Mesendoderm (in vitro differentiated cells): ENCODE measurements around the gene CXADR.
"Not testable (repeated sequence)": the region's sequence is repeated elsewhere in the genome, so short reads cannot be mapped to it uniquely, and the experiment has no call there.

Experiments
- DNase-seq: peaks from one replicate; pipeline ENCODE4 v3.0.0; 2013
- H2AK5ac ChIP-seq: 2 replicates; pipeline ENCODE4 v1.6.1; 2013; ENCODE audit warnings: low read length, inconsistent platforms
- H2BK120ac ChIP-seq: 2 replicates; pipeline ENCODE4 v1.6.1; 2013; ENCODE audit warnings: low read depth, mild to moderate bottlenecking, low read length, moderate library complexity, mixed read lengths
- H2BK15ac ChIP-seq: replicated peaks from 2 replicates; pipeline ENCODE4 v1.6.1; 2013; ENCODE audit warnings: low read depth, mild to moderate bottlenecking, moderate library complexity
- H2BK5ac ChIP-seq: 2 replicates; pipeline ENCODE4 v1.6.1; 2013; ENCODE audit warnings: low read length, inconsistent platforms
- H3K18ac ChIP-seq: 2 replicates; pipeline ENCODE4 v1.6.1; 2013; ENCODE audit warnings: mild to moderate bottlenecking, low read length, mixed read lengths
- H3K23ac ChIP-seq: one replicate; pipeline ENCODE4 v1.6.1; 2013; ENCODE audit warnings: low read length
- H3K27ac ChIP-seq: 2 replicates; pipeline ENCODE4 v1.5.1; 2013; ENCODE audit warnings: low read depth, mild to moderate bottlenecking, inconsistent platforms, low read length, moderate library complexity
- H3K27me3 ChIP-seq: 2 replicates; pipeline ENCODE4 v1.6.1; 2013; ENCODE audit warnings: low read length, control low read depth, mild to moderate bottlenecking, inconsistent platforms; ENCODE audit not compliant: insufficient read depth, poor library complexity
- H3K36me3 ChIP-seq: 2 replicates; pipeline ENCODE4 v1.6.1; 2013; ENCODE audit warnings: low read length, inconsistent platforms; ENCODE audit not compliant: control insufficient read depth, insufficient read depth
- H3K4ac ChIP-seq: one replicate; pipeline ENCODE4 v1.6.1; 2013; ENCODE audit warnings: low read depth, mild to moderate bottlenecking, low read length, moderate library complexity
- H3K4me1 ChIP-seq: 2 replicates; pipeline ENCODE4 v1.6.1; 2013; ENCODE audit warnings: low read depth, low read length, inconsistent platforms; ENCODE audit not compliant: control insufficient read depth
- H3K4me2 ChIP-seq: 2 replicates; pipeline ENCODE4 v1.6.1; 2013; ENCODE audit warnings: low read length
- H3K4me3 ChIP-seq: 2 replicates; pipeline ENCODE4 v1.5.1; 2013; ENCODE audit warnings: mild to moderate bottlenecking, low read length
- H3K56ac ChIP-seq: one replicate; pipeline ENCODE4 v1.6.1; 2013; ENCODE audit warnings: low read length
- H3K79me1 ChIP-seq: 2 replicates; pipeline ENCODE4 v1.6.1; 2013; ENCODE audit warnings: low read length, inconsistent platforms
- H3K79me2 ChIP-seq: 2 replicates; pipeline ENCODE4 v1.6.1; 2013; ENCODE audit warnings: mild to moderate bottlenecking, low read length; ENCODE audit not compliant: control insufficient read depth, insufficient read depth
- H3K9ac ChIP-seq: 2 replicates; pipeline ENCODE4 v1.6.1; 2013; ENCODE audit warnings: low read length, inconsistent platforms
- H4K5ac ChIP-seq: one replicate; pipeline ENCODE4 v1.6.1; 2013; ENCODE audit warnings: low read length
- H4K8ac ChIP-seq: one replicate; pipeline ENCODE4 v1.6.1; 2013; ENCODE audit warnings: low read depth, mild to moderate bottlenecking, control low read depth, low read length, moderate library complexity
- WGBS: extraction: QIAGEN DNeasy Blood & Tissue Kit; methylation state at CpG from one replicate; pipeline ENCODE4 v1.1.7; 2013; ENCODE audit warnings: low lambda C conversion rate, missing lambda C conversion rate; ENCODE audit not compliant: insufficient coverage; ENCODE audit errors: extremely low coverage; 5-methylcytosine and 5-hydroxymethylcytosine counted together

The CXADR gene

DNA sequence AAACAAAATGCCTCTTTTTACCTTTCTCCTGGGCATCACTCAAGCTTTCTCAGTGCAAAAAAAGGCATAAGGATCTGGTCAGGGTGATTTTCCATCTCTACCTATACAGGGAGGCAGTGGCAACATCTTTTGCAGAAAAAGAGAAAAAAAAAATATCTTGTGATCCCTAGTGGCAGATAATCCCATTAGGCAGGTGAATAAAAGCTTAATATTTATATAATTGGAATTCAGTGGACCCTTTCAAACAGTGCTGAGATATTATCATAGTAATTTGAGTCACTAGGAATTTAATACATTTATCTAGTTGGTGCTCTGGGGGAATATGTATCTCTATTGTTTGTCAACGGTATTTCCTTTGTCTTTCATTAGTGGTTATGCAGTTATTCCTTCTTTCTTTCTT lies 29.9 kb upstream of the CXADR start:
- no CpG with 5 or more reads among the region's 1 CpG for WGBS
- H3K4me2 ChIP-seq = no peak overlapping the region
- no peaks in the 10 kb centered on the region for H3K79me1 ChIP-seq
- H3K79me2 ChIP-seq = no peaks in the 10 kb centered on the region
- no peak overlapping the region for H3K56ac ChIP-seq
- no peak overlapping the region for H2BK15ac ChIP-seq
- no peak overlapping the region for H3K4ac ChIP-seq
- H3K27me3 ChIP-seq = no peaks in the 10 kb centered on the region
- H2AK5ac ChIP-seq = no peak overlapping the region
- no peak overlapping the region for H2BK120ac ChIP-seq
- no peak overlapping the region for H3K23ac ChIP-seq
- H3K27ac ChIP-seq = no peak overlapping the region
- no peak for DNase-seq
- no peaks in the 10 kb centered on the region for H3K36me3 ChIP-seq
- H2BK5ac ChIP-seq = no peak overlapping the region
- H3K4me3 ChIP-seq = no peak overlapping the region
- no peak overlapping the region for H4K5ac ChIP-seq
- no peaks in the 10 kb centered on the region for H3K4me1 ChIP-seq
- no peak overlapping the region for H3K18ac ChIP-seq
- no peak overlapping the region for H4K8ac ChIP-seq
- no peak overlapping the region for H3K9ac ChIP-seq

DNA sequence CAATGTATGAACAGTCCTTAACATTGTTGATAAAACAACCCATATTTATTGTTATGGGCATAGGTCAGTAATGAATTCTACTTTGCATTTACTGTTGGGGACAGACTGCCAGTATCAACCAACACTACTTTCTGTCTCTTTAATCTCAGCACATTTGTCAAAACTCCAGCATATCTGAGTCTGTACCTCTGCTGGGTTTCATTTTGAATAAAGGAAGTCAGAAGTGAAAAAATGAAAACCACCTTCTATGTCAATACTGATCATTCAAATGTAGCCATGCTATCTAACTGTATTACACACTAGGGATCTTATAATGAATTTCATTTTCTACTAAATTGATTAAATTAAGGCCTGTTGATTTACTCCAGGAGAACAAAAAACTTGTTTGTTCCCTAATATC lies 24.2 kb upstream of the CXADR start:
- no peak overlapping the region for H3K4me3 ChIP-seq
- H3K36me3 ChIP-seq = no peaks in the 10 kb centered on the region
- H4K5ac ChIP-seq = no peak overlapping the region
- no peak overlapping the region for H4K8ac ChIP-seq
- DNase-seq = no peak
- H2BK120ac ChIP-seq = no peak overlapping the region
- H3K9ac ChIP-seq = no peak overlapping the region
- peaks cover 5% of the 10 kb centered on the region for H3K4me1 ChIP-seq
- no peaks in the 10 kb centered on the region for H3K27me3 ChIP-seq
- H3K79me2 ChIP-seq = no peaks in the 10 kb centered on the region
- no peak overlapping the region for H3K18ac ChIP-seq
- H2BK5ac ChIP-seq = no peak overlapping the region
- no peaks in the 10 kb centered on the region for H3K79me1 ChIP-seq
- no peak overlapping the region for H3K4me2 ChIP-seq
- no peak overlapping the region for H3K27ac ChIP-seq
- H3K23ac ChIP-seq = no peak overlapping the region
- no peak overlapping the region for H3K4ac ChIP-seq
- no peak overlapping the region for H2BK15ac ChIP-seq
- no peak overlapping the region for H3K56ac ChIP-seq
- H2AK5ac ChIP-seq = no peak overlapping the region

DNA sequence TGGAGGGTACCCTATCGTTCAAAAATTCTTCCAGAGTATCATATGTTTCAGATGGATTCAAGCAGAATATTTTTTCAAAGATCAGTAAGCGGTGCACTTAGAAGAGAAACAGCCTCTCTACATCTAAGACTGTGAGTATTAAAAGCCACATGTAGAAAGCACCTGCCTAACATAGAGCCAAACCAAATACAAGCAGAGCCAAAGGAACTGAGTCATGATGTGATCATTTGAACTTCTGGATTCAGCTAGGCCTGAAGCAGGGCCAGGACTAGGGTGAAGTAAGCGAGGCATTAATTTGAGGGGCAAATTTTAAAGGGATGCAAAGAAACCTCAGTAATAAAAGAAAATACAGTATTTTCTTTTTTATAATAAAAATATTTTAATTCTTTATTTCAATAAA lies 23.3 kb upstream of the CXADR start:
- not testable (repeated sequence) for H4K8ac ChIP-seq, H3K27me3 ChIP-seq, H3K4me1 ChIP-seq, H3K36me3 ChIP-seq, H3K27ac ChIP-seq, H3K79me1 ChIP-seq, H3K4ac ChIP-seq, H3K18ac ChIP-seq, DNase-seq, H3K4me3 ChIP-seq, H2BK5ac ChIP-seq, H3K4me2 ChIP-seq, H2BK15ac ChIP-seq, H4K5ac ChIP-seq, H3K79me2 ChIP-seq, H3K56ac ChIP-seq, H3K9ac ChIP-seq, H2AK5ac ChIP-seq, H3K23ac ChIP-seq, H2BK120ac ChIP-seq
- WGBS = no CpG with 5 or more reads among the region's 3 CpGs

DNA sequence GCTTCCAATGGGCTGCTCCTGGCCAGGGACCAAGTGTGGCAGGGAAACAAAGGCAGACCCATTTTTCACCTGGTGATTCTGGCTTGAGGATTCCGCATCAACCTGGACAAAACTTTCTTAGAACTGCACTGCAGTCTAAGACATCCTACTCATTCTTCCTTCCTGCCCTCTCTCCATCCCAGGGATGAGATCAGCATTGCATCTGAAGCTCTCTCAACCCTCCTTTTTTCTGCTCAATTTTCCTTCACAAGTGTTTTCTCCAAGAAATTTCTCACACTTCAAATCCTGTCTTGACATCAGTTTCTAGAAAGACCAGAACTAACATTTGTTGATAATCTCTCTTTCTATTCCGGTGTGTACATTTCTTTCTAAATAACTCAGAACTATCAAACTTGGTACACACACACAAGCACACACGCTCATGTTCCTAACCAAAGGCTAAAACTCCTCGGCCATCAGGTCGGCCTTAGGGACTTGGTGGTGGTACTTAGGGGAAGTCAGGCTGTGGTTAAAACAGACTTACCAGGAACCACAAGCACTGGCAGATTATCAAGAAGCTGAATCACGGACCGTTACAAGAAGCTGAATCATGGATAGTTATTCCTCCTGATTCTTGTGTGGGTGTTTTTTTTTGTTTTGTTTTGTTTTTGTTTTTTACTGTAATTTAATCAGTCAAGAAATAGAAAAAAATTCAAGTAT lies 21.0 kb upstream of the CXADR start:
- H4K5ac ChIP-seq = no peak overlapping the region

DNA sequence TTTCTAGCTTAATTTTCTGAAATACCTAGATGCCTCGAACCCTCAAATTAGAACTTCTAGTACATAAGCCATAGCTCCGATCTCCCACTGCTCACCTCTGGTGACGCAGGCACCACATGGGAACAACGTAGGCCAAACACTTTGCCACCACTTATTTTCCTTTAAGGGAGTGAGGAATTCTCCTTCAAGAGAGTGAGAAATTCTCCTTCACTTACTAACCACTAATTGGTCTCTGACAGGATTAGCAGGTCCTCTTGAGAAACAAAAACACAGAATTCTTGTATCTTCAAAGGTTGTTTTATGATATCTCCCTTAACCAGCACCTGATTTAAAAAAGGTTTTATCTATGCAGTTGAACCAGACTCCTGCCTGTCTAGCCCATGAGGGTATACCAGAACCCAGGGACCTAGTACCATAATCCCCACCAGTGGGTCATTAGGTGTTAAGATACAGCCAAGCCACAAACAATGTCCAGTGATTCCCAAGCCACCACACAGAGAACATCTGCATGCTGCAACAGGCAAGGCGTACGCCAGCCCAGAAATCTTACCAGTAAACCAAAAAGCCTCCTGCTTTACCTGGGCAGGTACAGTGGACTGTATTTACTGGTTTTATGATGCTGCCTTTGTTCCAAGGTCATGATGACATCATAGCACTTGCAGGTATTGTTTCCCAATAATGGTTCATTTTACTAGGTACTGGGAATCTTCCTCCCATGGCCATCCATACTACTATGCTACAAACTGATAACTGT lies 20.3 kb upstream of the CXADR start:
- Histone ChIP-seq H2BK15ac (no peak overlapping the region), H3K4me2 (no peak overlapping the region), H3K23ac (no peak overlapping the region), H4K5ac (no peak overlapping the region), H3K4me1 (peaks cover 5% of the 10 kb centered on the region), H3K18ac (no peak overlapping the region), H2AK5ac (no peak overlapping the region), H2BK120ac (no peak overlapping the region), H3K9ac (no peak overlapping the region), H3K4ac (no peak overlapping the region), H3K4me3 (no peak overlapping the region), H3K79me2 (no peaks in the 10 kb centered on the region), H3K56ac (no peak overlapping the region), H2BK5ac (no peak overlapping the region), H4K8ac (no peak overlapping the region), H3K27me3 (no peaks in the 10 kb centered on the region), H3K79me1 (no peaks in the 10 kb centered on the region), H3K27ac (no peak overlapping the region), H3K36me3 (no peaks in the 10 kb centered on the region)
- DNase-seq = peak; percentile 91
- WGBS = no CpG with 5 or more reads among the region's 6 CpGs

More for the DNA sequence above, 21.0 kb upstream of the CXADR start:
- Histone ChIP-seq H3K79me1 (no peaks in the 10 kb centered on the region), H2AK5ac (no peak overlapping the region), H3K36me3 (no peaks in the 10 kb centered on the region), H3K27me3 (no peaks in the 10 kb centered on the region), H3K4me3 (no peak overlapping the region), H3K56ac (no peak overlapping the region), H3K23ac (no peak overlapping the region), H3K9ac (no peak overlapping the region), H3K27ac (no peak overlapping the region), H3K79me2 (no peaks in the 10 kb centered on the region), H4K8ac (no peak overlapping the region), H2BK15ac (no peak overlapping the region), H3K18ac (peak overlapping the region; percentile 43), H2BK5ac (no peak overlapping the region), H3K4me1 (peaks cover 5% of the 10 kb centered on the region), H3K4me2 (no peak overlapping the region), H3K4ac (peak overlapping the region; percentile 65), H2BK120ac (no peak overlapping the region)
- DNase-seq = peak; percentile 35
- no CpG with 5 or more reads among the region's 7 CpGs for WGBS
